HG03354 (cell line): ENCODE data around the gene DIPK2A.

ENCODE experiments used
- ATAC-seq: cut with Tn5 transposase; IDR thresholded peaks from one replicate; pipeline ENCODE4 v1.9.1; 2021; ENCODE audit warnings: mild to moderate bottlenecking; ENCODE audit not compliant: unreplicated experiment, poor library complexity, severe bottlenecking

The DIPK2A gene, protein sequence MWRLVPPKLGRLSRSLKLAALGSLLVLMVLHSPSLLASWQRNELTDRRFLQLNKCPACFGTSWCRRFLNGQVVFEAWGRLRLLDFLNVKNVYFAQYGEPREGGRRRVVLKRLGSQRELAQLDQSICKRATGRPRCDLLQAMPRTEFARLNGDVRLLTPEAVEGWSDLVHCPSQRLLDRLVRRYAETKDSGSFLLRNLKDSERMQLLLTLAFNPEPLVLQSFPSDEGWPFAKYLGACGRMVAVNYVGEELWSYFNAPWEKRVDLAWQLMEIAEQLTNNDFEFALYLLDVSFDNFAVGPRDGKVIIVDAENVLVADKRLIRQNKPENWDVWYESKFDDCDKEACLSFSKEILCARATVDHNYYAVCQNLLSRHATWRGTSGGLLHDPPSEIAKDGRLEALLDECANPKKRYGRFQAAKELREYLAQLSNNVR

DNA sequence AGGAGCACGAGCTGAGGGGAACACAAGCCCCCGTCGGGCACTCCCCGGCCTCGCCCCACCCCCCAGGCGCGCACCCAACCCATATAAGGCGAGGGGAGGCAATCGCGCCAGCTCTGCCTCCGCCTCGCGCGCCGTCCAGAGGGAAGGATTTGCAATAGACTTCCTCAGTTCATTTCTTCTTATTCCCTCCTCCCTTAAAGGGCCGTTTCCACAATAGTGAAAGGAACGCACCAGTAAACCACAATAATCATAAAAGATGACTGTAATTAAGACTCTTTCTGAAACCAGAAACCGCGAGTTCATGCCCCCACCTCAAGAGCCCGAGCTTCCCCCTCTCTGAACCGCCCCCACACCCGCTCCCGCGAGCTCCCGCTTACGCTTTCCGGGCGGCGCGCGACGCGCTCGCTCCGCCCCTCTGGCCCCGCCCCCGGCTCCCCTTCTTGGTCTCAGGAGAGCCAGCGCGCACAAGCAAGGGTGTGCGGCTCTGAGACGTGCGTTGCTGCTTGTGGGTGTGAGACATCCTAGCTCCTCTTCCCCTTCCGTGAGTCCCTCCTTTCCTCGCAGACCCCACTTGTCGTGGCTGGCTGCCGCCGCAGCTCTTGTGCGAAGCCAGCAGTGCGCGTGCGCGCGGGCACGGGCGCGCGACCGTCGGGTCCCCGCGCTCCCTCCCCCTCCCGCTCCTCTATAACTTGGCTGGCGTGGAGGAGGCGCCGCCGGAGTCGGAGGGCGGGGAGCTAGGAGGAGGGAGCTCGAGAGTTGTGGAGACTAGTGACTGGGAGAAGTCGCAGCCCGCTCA is at the start of gene DIPK2A:
Gene DIPK2A, plus strand, starts transcription at position 465 of the 796 bp plus-strand sequence. CDS start 510 bp downstream, outside the sequence.
- peak; percentile 58 for ATAC-seq

DNA sequence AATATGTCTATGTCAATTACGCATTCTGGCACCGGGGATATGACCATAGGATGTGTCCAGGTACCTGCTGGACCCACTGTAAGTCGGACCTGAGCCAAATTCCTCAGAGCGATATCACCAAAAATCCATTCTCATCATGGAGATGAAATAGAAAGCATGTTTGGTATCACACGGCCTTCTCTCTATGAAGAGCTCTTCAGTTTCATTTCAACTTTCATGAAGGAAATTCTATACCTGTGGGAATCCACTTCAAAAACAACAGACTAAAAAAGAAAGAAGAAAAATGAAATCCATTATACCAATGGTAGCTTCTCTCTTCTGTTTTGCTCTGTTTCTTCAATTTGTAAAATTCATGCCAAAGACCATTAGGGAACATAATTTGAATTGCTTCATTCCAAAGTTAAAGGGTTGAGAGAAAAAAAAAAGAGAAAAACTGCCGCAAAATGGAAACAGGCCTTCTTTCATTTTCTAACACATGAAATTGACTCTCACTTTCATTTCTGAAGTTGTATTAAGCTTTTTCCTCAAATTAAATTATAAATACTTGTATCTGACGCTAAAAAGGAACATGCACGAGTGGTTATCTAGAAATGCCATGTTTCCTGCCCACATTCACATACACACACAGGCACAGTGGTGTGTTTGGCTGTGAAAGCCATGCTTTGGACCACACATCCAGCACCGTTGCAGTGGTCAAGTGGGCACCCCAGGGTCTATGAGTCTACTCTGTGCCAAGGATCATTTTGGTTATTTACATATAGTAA is 46.9 kb upstream of the DIPK2A start:
- ATAC-seq = peak; percentile 72

DNA sequence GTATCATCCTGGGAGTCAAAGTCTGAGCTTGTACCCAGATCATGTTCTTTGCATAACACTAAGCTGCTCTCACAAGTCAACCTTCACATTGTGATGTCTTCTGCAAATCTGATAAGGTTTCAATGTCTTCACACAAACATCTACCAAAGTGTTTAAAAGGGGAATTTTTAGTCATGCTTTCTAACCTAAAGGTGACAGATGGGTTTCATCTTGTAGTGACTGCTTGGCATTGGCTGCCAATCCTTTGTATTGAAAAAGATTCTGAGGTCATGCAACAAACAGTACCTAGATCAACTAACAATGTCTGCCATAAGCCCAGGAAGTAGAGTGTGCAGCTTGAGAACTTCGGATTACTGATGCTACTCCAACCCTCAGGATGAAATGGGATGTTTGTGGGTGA is 43.6 kb upstream of the DIPK2A start:
- ATAC-seq = no peak

DNA sequence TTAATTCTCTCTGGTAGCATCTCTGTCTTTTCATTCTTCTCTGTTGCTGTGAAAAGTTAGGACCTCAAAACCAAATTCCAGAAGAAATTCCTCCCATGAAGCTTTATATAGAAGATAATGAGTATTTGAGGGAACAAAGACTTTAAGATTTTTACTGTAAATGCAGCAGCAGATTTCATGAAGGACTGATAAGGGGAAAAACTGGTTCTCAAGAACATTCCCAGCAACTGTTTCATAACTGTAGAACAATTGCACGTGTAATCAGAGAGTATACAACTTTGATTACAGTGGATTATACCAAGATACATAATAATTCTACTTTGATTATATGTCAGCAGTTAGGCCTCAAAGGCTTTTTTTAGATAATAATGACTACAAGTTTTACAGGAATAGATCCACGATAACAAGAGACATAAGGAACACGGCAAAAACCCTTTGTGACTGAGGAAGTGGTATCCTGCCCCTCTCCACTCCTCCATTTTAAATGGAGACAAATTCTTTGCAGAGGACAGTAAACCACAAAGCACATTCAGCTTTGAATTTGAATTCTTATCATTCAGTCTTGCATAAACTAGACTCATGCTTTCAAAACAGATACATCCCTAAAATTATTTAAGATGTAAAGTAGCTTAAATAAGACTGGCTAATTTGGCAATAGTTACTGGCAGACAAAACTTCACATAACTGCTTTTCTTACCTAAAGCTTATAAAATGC is 42.9 kb upstream of the DIPK2A start:
- ATAC-seq = no peak

DNA sequence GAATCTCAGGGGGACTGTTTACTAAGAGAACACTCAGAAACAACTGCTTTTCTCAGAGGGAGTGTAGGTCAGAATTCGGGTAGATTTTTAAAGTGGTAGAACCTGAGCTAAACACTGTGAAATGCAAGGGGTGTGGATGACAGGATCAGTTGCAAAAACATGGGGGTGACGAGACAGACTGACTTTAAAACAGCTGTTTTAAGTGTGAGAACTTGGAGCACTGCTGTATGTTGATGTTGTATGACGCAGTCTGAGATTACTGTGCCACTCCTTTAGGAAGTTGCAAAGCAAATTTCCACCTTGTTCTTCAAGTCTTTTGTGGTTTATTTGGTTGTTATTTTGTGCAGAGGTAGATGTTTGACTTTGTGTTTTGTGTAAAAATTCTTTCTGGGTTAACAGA is 36.8 kb upstream of the DIPK2A start:
- ATAC-seq = no peak

DNA sequence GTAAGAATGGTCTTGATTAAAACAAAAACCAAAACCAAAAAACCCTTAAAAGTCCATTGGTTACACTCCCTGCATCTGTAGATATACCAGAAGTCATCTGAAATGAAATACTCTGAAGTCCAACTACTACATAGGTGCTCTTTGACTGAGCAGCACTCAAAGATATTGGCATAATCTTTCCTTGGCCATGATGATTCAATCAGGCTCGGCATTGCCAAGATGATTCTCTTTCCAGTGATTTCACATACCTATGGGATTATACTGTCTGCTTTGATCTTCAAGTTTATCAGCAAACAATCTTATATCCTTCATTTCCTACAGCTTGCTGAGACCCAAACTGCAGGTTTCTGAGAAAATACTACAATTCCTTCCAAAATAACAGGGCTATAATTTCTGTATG is 35.9 kb upstream of the DIPK2A start:
- ATAC-seq = no peak

DNA sequence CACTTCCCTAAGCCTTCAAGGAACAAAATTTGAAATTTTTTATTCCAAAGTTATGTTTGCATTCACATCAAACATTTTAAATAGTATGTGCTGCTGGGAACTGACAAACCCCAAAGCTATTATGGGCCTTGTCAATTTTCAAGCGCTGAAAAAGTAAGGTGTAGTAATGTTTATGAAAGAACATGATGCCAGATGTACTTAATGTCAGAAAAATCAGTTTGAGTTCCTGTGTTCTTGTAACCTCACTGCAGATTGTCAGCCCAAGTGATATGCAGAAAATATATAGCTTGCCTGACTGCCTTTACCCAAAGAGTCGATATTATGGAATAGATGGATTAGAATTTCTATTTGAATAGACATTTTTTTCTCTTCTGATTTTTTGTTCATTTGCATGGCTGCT is 20.8 kb upstream of the DIPK2A start:
- ATAC-seq = no peak

DNA sequence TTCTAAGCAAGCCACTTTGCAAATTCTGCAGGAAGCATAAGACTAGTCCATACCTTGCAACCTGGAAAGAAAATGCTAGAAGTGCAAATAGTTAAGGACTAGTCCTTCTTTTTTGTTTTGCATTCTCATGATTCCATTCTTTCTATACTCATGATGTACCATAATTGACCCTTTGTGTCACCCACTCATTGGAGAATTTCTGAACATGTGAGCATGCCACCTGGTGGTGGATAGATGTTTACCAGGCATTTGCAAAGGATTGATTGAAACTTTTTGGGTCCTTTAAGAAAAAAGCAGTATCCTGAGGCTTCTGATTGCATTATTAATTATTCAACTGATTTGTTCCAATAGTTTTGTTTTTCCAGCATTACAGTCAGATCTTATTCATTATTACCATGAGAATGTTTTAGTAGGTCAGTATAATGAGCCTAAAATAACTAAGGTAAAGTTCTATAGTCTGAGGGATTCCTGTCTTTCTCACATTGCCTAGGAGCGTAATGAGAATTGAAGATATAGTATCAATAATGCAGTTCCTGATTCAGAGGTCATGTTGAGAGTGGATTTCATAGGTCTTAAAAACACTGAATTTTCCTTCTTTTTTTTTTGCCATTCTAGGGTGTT is 20.2 kb upstream of the DIPK2A start:
- peak; percentile 89 for ATAC-seq

DNA sequence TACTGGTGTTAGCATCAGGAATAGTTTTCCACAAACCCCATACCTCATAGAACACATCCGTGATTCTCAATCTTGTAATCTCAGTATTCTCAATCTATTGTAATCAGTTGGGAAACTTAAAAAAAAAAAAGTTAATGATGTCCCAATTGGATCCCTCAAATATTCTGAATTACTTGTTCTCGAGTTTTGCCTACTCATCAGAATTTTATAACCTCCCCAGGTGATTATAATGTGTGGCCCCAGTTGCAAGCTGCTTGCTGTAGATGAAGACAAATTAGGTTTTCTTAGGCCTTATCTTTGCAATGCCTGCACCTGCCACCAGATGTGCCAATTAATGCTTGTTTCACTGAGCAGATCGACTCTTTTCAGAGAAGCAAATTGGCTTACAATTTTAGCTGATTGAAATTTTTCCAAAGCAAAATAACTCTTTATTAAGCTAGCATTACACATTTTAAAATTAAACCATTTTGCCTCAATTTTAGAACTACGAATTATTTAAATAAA is 19.0 kb upstream of the DIPK2A start:
- no peak for ATAC-seq

DNA sequence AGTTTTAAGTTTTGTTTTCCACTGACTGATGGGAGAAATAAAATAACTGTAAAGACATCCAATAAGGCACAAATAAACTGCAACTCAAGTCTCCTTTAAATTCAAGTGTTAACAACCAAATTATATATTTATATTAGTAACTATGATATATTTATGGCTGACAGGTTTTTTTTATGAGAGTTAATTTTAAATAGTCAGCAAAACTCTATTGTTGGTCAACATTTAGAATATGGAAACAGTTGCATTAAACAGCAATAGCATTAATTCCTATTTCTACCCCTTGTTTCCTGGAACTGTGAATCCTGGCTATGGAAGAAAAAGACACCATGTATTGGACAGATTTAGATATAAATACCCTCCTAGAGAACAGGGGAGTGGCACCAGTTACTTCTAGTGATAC is 16.5 kb upstream of the DIPK2A start:
- ATAC-seq = no peak

DNA sequence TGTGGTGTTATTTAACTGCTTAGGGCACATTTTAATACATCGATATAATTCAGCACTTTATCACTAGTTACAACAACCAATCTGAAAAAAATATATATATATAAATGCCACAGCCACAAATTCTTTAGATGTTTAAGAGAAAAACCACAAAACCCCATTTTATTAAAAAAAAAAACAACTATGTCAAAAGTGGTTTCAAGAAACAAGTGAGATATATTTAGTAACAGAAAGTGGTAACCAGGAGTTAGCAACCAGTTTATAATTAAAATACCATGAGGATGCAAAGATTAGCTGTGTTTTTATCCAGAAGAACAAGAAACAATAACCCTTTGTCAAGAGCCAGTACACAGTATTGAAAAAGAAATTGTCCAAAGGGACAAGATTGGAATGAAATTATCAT is 14.8 kb upstream of the DIPK2A start:
- ATAC-seq = no peak

DNA sequence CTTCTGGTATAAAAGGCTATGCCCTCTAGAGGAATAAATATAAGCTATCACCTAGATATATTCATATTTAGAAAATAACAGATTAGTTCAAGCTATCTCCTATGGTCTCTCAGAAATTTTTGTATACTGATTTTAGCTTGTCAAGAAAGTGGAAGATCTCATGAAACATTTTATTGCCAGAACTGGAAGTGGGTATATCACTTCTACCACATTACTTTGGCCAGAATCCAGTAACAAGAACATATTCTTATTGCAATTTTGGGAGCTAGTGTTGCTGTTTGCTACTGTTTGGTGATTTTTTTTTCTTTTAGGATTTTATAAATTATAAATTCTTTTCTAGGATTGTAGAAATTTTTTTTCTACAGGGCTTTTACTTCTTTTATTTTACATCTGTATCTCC is 14.2 kb upstream of the DIPK2A start:
- ATAC-seq = no peak

DNA sequence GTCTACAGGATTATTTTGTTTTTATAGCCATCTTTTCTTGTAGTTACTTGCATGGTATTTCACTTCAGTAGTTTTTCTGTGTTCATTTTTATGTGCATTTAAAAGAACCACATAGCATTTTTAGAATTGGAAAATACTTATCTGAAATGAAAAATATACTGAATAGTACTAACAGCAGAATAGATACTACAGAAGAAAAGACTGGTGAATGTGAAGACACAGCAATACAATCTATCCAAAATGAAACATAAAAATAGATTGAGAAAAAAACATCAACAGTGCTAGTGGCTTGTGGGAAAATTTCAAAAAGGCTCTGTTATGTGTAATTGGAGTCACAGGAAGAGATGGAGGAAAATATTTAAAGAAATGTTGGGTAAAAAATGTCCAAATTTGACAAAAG is 12.7 kb upstream of the DIPK2A start:
- no peak for ATAC-seq

DNA sequence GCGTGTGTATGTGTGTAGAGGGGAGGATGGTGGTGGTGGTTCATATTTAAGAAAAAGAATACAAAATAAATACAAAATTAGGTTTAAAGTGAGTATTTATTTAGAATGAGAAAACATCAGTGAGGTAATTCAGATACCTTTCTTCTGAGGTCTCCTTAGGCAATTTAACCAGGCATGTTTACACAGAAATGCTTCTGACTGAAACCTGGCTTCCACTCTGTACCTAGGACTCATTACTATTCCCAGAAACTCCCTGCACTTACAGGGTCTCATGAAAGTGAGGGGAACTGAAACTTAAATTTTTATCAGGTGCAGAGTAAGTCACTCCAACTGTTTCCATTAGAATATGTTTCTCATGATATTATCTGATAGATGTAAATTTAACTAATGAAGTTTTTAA is 10.3 kb upstream of the DIPK2A start:
- no peak for ATAC-seq

DNA sequence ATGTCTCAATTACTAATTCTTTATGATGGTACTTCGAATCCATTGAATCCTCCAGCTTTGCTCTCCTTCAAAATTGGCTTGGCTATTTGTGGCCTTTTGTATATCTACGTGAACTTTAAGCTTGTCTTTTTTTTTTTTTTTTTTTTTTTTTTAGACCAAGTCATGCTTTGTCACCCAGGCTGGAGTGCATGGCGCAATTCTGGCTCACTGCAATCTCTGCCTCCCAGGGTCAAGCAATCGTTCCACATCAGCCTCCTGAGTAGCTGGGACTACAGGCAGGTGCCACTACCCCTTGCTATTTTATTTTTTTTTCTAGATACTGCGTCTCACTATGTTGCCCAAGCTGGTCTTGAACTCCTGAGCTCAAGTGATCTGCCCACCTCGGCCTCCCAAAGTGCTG is 7.7 kb upstream of the DIPK2A start:
- no peak for ATAC-seq

DNA sequence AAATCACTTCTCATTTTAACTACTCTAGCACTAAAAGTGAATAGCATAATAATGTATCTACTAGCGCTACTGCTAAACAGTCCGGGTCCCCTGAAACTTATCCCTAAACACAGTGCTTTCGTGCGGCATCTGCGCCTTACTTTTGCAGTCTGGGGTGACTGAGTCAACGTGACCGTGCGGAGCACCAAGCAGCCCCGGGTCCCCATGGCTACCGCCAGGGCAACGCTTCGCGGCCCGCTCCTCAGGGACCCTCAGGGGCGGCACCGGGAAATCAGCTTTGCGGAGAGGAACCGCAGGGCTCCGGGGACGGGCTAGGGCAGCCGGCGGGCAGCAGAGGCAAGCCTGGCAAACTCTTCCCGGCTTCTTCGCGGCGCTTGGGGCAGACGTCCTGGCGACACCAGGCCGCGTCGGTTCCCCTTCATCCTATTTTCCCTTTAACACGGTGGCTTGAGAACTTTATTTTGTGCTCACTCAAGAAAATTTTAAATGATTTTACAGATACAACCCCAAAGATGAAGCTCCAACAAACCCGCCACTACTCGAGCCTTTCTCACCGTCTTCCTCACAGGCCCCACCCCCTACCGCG is 757 bp upstream of the DIPK2A start:
- ATAC-seq = peak; percentile 29

DNA sequence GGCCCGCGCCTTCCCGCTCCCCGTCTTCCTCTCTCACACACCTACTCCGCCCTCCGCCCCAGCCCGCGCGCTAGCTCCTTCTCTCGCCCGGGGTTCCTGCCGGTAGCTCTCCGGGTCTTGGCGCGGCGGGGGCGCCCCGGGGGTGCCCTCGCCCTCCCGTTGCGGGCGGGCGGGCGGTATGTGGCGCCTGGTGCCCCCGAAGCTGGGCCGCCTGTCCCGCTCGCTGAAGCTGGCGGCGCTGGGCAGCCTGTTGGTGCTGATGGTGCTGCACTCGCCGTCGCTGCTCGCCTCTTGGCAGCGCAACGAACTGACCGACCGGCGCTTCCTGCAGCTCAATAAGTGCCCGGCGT is 507 bp downstream of the DIPK2A start:
- no peak for ATAC-seq

DNA sequence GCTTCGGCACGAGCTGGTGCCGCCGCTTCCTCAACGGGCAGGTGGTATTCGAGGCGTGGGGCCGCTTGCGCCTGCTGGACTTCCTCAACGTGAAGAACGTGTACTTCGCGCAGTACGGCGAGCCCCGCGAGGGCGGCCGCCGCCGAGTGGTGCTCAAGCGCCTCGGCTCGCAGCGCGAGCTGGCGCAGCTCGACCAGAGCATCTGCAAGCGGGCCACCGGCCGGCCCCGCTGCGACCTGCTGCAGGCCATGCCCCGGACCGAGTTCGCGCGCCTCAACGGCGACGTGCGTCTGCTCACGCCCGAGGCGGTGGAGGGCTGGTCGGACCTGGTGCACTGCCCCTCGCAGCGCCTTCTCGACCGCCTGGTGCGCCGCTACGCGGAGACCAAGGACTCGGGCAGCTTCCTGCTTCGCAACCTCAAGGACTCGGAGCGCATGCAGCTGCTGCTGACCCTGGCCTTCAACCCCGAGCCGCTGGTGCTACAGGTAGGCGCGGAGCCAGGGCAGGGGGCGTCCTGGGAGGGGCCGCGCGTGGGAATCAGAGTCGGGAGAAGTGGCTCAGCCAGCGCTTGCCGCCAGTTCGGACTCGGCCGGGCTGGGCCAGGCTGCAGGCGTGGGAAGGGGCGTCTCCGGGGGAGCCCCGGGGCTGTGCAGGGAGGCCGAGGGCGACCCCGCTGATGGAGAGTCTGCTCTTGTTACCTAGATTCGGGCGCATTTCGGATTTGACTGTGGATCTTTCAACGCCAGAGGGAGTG is 1.1 kb downstream of the DIPK2A start:
- ATAC-seq = peak; percentile 41
